CD14-positive monocyte (primary cell): Measurements from ENCODE around the gene NRM. TPM values are rescaled to one million over a fixed set of nuclear protein-coding genes. Genes with fewer than 3 reads are reported as not detected.

ENCODE experiments used
- DNase-seq, 3 donors: peaks; one replicate each; pipeline ENCODE4 v3.0.0-alpha.2; 2011 to 2022
- H2AFZ ChIP-seq: 2 replicates; pipeline ENCODE4 v1.6.0; 2012; ENCODE audit warnings: mild to moderate bottlenecking, low read depth, low read length, inconsistent platforms; ENCODE audit not compliant: insufficient read depth, poor library complexity, severe bottlenecking
- H3K27ac ChIP-seq, 2 donors: 1 replicate in 1 of 2; 2 replicates in 1 of 2; pipeline ENCODE4 v1.5.1; 2012 to 2013; ENCODE audit warnings: low read length in 2 of 2, control low read depth in 1 of 2, inconsistent platforms in 1 of 2, low read depth in 1 of 2, mild to moderate bottlenecking in 1 of 2
- H3K27me3 ChIP-seq, 2 donors: one replicate each; pipeline versions ENCODE4 v1.6.0 to v1.6.1; 2011 to 2013; ENCODE audit warnings: low read length in 2 of 2; ENCODE audit not compliant: control insufficient read depth in 2 of 2, insufficient read depth in 2 of 2
- H3K36me3 ChIP-seq, 2 donors: replicated peaks in 1 of 2; 1 replicate in 1 of 2; 2 replicates in 1 of 2; pipeline versions ENCODE4 v1.5.1 to v1.6.1; 2012 to 2013; ENCODE audit warnings: low read length in 2 of 2, control low read depth in 1 of 2, inconsistent platforms in 1 of 2, mild to moderate bottlenecking in 1 of 2; ENCODE audit not compliant: insufficient read depth in 2 of 2, control insufficient read depth in 1 of 2
- H3K4me1 ChIP-seq, 2 donors: 1 replicate in 1 of 2; 2 replicates in 1 of 2; pipeline versions ENCODE4 v1.5.1 to v1.6.1; 2012 to 2013; ENCODE audit warnings: low read length in 2 of 2, control low read depth in 1 of 2, inconsistent platforms in 1 of 2, mild to moderate bottlenecking in 1 of 2, moderate library complexity in 1 of 2; ENCODE audit not compliant: insufficient read depth in 2 of 2, control insufficient read depth in 1 of 2
- H3K4me2 ChIP-seq: replicated peaks from 2 replicates; pipeline ENCODE3; 2012; ENCODE audit warnings: low read length, moderate library complexity, mild to moderate bottlenecking; ENCODE audit not compliant: poor library complexity, severe bottlenecking; ENCODE audit errors: extremely low read depth
- H3K4me3 ChIP-seq, 3 experiments: fragments of 200-600 bp in 1 of 3; sonication (generic) in 1 of 3; replicated peaks in 1 of 3; 1 replicate in 2 of 3; 2 replicates in 1 of 3; pipeline ENCODE4 v1.5.1; 2011 to 2013; ENCODE audit warnings: low read length in 3 of 3, mild to moderate bottlenecking in 3 of 3, control low read depth in 2 of 3, low read depth in 2 of 3, inconsistent platforms in 1 of 3, moderate library complexity in 1 of 3
- H3K79me2 ChIP-seq: 2 replicates; pipeline ENCODE4 v1.6.0; 2012; ENCODE audit warnings: mild to moderate bottlenecking, control low read depth, inconsistent platforms, low read length, moderate library complexity; ENCODE audit not compliant: insufficient read depth
- H3K9ac ChIP-seq: 2 replicates; pipeline ENCODE4 v1.6.0; 2017; ENCODE audit warnings: low read length, mild to moderate bottlenecking; ENCODE audit not compliant: insufficient read depth, poor library complexity, severe bottlenecking
- H3K9me3 ChIP-seq, 2 donors: replicated peaks in 1 of 2; 1 replicate in 1 of 2; 2 replicates in 1 of 2; pipeline versions ENCODE4 v1.5.1 to v1.6.1; 2012 to 2013; ENCODE audit warnings: low read length in 2 of 2, control low read depth in 1 of 2; ENCODE audit not compliant: control insufficient read depth in 1 of 2, insufficient read depth in 1 of 2
- H4K20me1 ChIP-seq: 2 replicates; pipeline ENCODE4 v1.6.0; 2012; ENCODE audit warnings: mild to moderate bottlenecking, low read length, control low read depth, moderate library complexity; ENCODE audit not compliant: insufficient read depth
- H3K27ac Mint-ChIP-seq, 7 donors: one replicate each; pipeline ENCODE4 v1.8.0; 2020; ENCODE audit warnings: mild to moderate bottlenecking in 7 of 7, mixed read lengths in 7 of 7, moderate library complexity in 6 of 7, inconsistent platforms in 2 of 7
- H3K27me3 Mint-ChIP-seq, 3 donors: one replicate each; pipeline ENCODE4 v1.8.0; 2021 to 2022; ENCODE audit warnings: low read depth in 3 of 3, mild to moderate bottlenecking in 3 of 3, mixed read lengths in 3 of 3, moderate library complexity in 3 of 3, inconsistent platforms in 1 of 3
- H3K36me3 Mint-ChIP-seq, 2 donors: one replicate each; pipeline ENCODE4 v1.8.0; 2020; ENCODE audit warnings: mixed read lengths in 2 of 2, inconsistent platforms in 1 of 2, mild to moderate bottlenecking in 1 of 2
- H3K4me1 Mint-ChIP-seq: one replicate; pipeline ENCODE4 v1.8.0; 2020; ENCODE audit warnings: mild to moderate bottlenecking, mixed read lengths
- H3K4me3 Mint-ChIP-seq, 2 donors: one replicate each; pipeline ENCODE4 v1.8.0; 2020; ENCODE audit warnings: mild to moderate bottlenecking in 2 of 2, mixed read lengths in 2 of 2, moderate library complexity in 1 of 2
- H3K9me3 Mint-ChIP-seq, 7 donors: one replicate each; pipeline ENCODE4 v1.8.0; 2020 to 2022; ENCODE audit warnings: mixed read lengths in 7 of 7, mild to moderate bottlenecking in 6 of 7, moderate library complexity in 6 of 7, inconsistent platforms in 2 of 7
- CTCF ChIP-seq: fragments of 200-600 bp; IDR thresholded peaks from one replicate; pipeline ENCODE4 v1.8.0; 2022; ENCODE audit warnings: antibody characterized with exemption, mild to moderate bottlenecking
- WGBS: methylation state at CpG from one replicate; pipeline ENCODE4 v1.1.5; 2013; ENCODE audit warnings: missing lambda C conversion rate; ENCODE audit not compliant: insufficient coverage; 5-methylcytosine and 5-hydroxymethylcytosine counted together
- intact Hi-C, 2 donors: fragments of 100-400 bp; cut with micrococcal nuclease; formaldehyde crosslinking; loops; one replicate each; pipeline versions ENCODE4 v1.15.0 to v1.15.1; 2023
- polyA plus RNA-seq, 3 donors: library from polyadenylated mRNA; depleted of rRNA in 1 of 3; unstranded in 2 of 3; stranded (reverse) in 1 of 3; fragments of 300-500 nt in 2 of 3; fragments of >200 nt in 1 of 3; fragmentation: Illumina TruSeq in 2 of 3; gene quantifications; 1 replicate in 2 of 3; 2 replicates in 1 of 3; pipeline ENCODE4 v1.2.3, GENCODE V29; 2012 to 2021

Gene NRM
- polyA plus RNA-seq, 3 donors: 25.9 to 36.0 (median 35.0) TPM

GRCh38 chr6:30717129-30717844, 26.5 kb upstream of the NRM start, which contains the start of gene MDC1:
MDC1 (minus strand) TSS chr6:30717281; CDS start chr6:30715175, 2,106 bp downstream.
- Histone ChIP-seq H3K4me1 (peaks cover 38 to 44% of the 10 kb centered on the region in 2 donors), H3K4me3 (peak within 1 kb of the TSS; percentile 90 to 95 (median 92)), H3K4me2 (peak within 1 kb of the TSS; percentile 86), H2AFZ (peak within 1 kb of the TSS; percentile 90), H3K9me3 (no peaks in the 10 kb centered on the region), H3K27me3 (no peaks in the 10 kb centered on the region), H3K9ac (peak within 1 kb of the TSS; percentile 78), H4K20me1 (peaks cover 9% of the 10 kb centered on the region), H3K27ac (peak within 1 kb of the TSS; percentile 77 to 91), H3K79me2 (peaks cover 59% of the 10 kb centered on the region), H3K36me3 (peaks cover 10 to 16% of the 10 kb centered on the region in 2 donors)
- Mint-ChIP-seq H3K27ac (peak within 1 kb of the TSS; percentile 96 to 99 (median 97)), H3K27me3 (peaks cover 0 to 2% (median 0%) of the 10 kb centered on the region in 3 donors), H3K4me3 (peak within 1 kb of the TSS; percentile 91 to 95), H3K36me3 (peaks cover 21 to 27% of the 10 kb centered on the region in 2 donors), H3K4me1 (peaks cover 35% of the 10 kb centered on the region), H3K9me3 (no peaks in the 10 kb centered on the region)
- peak; percentile 55 for TF ChIP-seq CTCF
- WGBS: under 1% methylated on average over 44 of the region's 48 CpGs
- intact Hi-C loops: no loop called here
- DNase-seq: peak; percentile 99 to 100 (median 100)

GRCh38 chr6:30716879-30717128, 26.0 kb upstream of the NRM start:
- Histone ChIP-seq H4K20me1 (peaks cover 4% of the 10 kb centered on the region), H3K4me2 (peak overlapping the region; percentile 86), H3K4me1 (peaks cover 33 to 39% of the 10 kb centered on the region in 2 donors), H3K27me3 (no peaks in the 10 kb centered on the region), H2AFZ (peak overlapping the region; percentile 90), H3K79me2 (peaks cover 58% of the 10 kb centered on the region), H3K27ac (peak overlapping the region; percentile 77 to 91), H3K9me3 (no peaks in the 10 kb centered on the region), H3K9ac (peak overlapping the region; percentile 78), H3K36me3 (peaks cover 13 to 21% of the 10 kb centered on the region in 2 donors), H3K4me3 (peak overlapping the region; percentile 90 to 95 (median 92))
- peak overlapping the region; percentile 91 to 95 for H3K4me3 Mint-ChIP-seq
- DNase-seq: no peak
- peaks cover 30% of the 10 kb centered on the region for H3K4me1 Mint-ChIP-seq
- H3K27ac Mint-ChIP-seq: peak overlapping the region; percentile 96 to 99 (median 97)
- TF ChIP-seq CTCF: no peak
- H3K36me3 Mint-ChIP-seq: peaks cover 26 to 29% of the 10 kb centered on the region in 2 donors
- no peaks in the 10 kb centered on the region for H3K9me3 Mint-ChIP-seq
- intact Hi-C loops: no loop called here
- H3K27me3 Mint-ChIP-seq: peaks cover 0 to 2% (median 0%) of the 10 kb centered on the region in 3 donors
- 9% methylated on average over 3 of the region's 8 CpGs for WGBS
